Astrocyte (in vitro differentiated cells and primary cell): ENCODE data around the gene CWC27. TPM values are rescaled to one million over a fixed set of nuclear protein-coding genes. Genes with fewer than 3 reads are reported as not detected.
"Not testable (repeated sequence)": the region's sequence is repeated elsewhere in the genome, so short reads cannot be mapped to it uniquely, and the experiment has no call there.

Experiments used
- DNase-seq: peaks from one replicate; pipeline ENCODE4 v3.0.0-alpha.2; 2010; ENCODE audit warnings: low read depth
- FAIRE-seq: peaks from 2 replicates; lab custom pipeline; 2011; peaks lifted over from hg19 to GRCh38; lab: Jason Lieb, UNC
- H2AFZ ChIP-seq: 2 replicates; pipeline ENCODE4 v1.6.0; 2012; ENCODE audit warnings: low read depth, low read length, inconsistent platforms
- H3K27ac ChIP-seq: 2 replicates; pipeline ENCODE4 v1.5.1; 2011; ENCODE audit warnings: low read depth, low read length, inconsistent platforms
- H3K27me3 ChIP-seq: 2 replicates; pipeline ENCODE4 v1.6.0; 2011; ENCODE audit warnings: low read length, inconsistent platforms; ENCODE audit not compliant: insufficient read depth
- H3K36me3 ChIP-seq: 2 replicates; pipeline ENCODE4 v1.5.1; 2011; ENCODE audit warnings: low read length, inconsistent platforms; ENCODE audit not compliant: insufficient read depth
- H3K4me1 ChIP-seq: 2 replicates; pipeline ENCODE4 v1.5.1; 2011; ENCODE audit warnings: low read length, inconsistent platforms; ENCODE audit not compliant: insufficient read depth
- H3K4me2 ChIP-seq: 2 replicates; pipeline ENCODE4 v1.6.0; 2012; ENCODE audit warnings: low read length, inconsistent platforms
- H3K4me3 ChIP-seq: 2 replicates; pipeline ENCODE4 v1.5.1; 2011; ENCODE audit warnings: low read depth, mild to moderate bottlenecking, low read length, inconsistent platforms; ENCODE audit not compliant: insufficient read depth
- H3K79me2 ChIP-seq: 2 replicates; pipeline ENCODE4 v1.6.0; 2012; ENCODE audit warnings: mild to moderate bottlenecking, low read length, inconsistent platforms; ENCODE audit not compliant: insufficient read depth
- H3K9ac ChIP-seq: 2 replicates; pipeline ENCODE4 v1.6.0; 2012; ENCODE audit warnings: mild to moderate bottlenecking, low read length, inconsistent platforms
- H3K9me3 ChIP-seq: 2 replicates; pipeline ENCODE4 v1.5.1; 2012; ENCODE audit warnings: low read depth, mild to moderate bottlenecking, low read length, inconsistent platforms; ENCODE audit not compliant: insufficient read depth
- H4K20me1 ChIP-seq: 2 replicates; pipeline ENCODE4 v1.6.0; 2012; ENCODE audit warnings: low read length, inconsistent platforms; ENCODE audit not compliant: insufficient read depth
- H3K27ac Mint-ChIP-seq: one replicate; pipeline ENCODE4 v1.8.0; 2021; ENCODE audit warnings: mild to moderate bottlenecking, mixed read lengths; ENCODE audit not compliant: unreplicated experiment
- H3K27me3 Mint-ChIP-seq: one replicate; pipeline ENCODE4 v1.8.0; 2021; ENCODE audit warnings: low read depth, mixed read lengths; ENCODE audit not compliant: unreplicated experiment
- H3K36me3 Mint-ChIP-seq: one replicate; pipeline ENCODE4 v1.8.0; 2021; ENCODE audit warnings: low read depth, mixed read lengths; ENCODE audit not compliant: unreplicated experiment
- H3K4me1 Mint-ChIP-seq: one replicate; pipeline ENCODE4 v1.8.0; 2021; ENCODE audit warnings: low read depth, mixed read lengths; ENCODE audit not compliant: unreplicated experiment
- H3K4me3 Mint-ChIP-seq: one replicate; pipeline ENCODE4 v1.8.0; 2021; ENCODE audit warnings: mild to moderate bottlenecking, moderate library complexity, mixed read lengths; ENCODE audit not compliant: unreplicated experiment
- H3K9me3 Mint-ChIP-seq: one replicate; pipeline ENCODE4 v1.8.0; 2021; ENCODE audit warnings: mild to moderate bottlenecking, mixed read lengths; ENCODE audit not compliant: unreplicated experiment
- CTCF ChIP-seq: IDR thresholded peaks from 2 replicates; pipeline ENCODE4 v1.5.1; 2011; ENCODE audit warnings: low read depth, mild to moderate bottlenecking, inconsistent platforms, low read length, moderate library complexity; ENCODE audit not compliant: insufficient read depth
- EZH2 ChIP-seq: IDR thresholded peaks from 2 replicates; pipeline ENCODE4 v1.6.1; 2012; ENCODE audit warnings: mild to moderate bottlenecking, low read length, inconsistent platforms; ENCODE audit not compliant: insufficient read depth
- total RNA-seq: library from RNA; stranded (reverse); gene quantifications from 2 replicates; pipeline ENCODE4 v1.2.1, GENCODE V29; 2021

The CWC27 gene
- total RNA-seq, 1 donor from 2014 or later: 25.7 TPM

- no peaks in the 10 kb centered on the region for H3K27me3 Mint-ChIP-seq
- no peak overlapping the region for H3K4me3 Mint-ChIP-seq
- no peak for TF ChIP-seq EZH2
- no peak for TF ChIP-seq CTCF
- Histone ChIP-seq H3K79me2 (no peaks in the 10 kb centered on the region), H3K4me1 (no peaks in the 10 kb centered on the region), H3K4me2 (no peak overlapping the region), H3K4me3 (no peak overlapping the region), H3K27me3 (no peaks in the 10 kb centered on the region), H3K9ac (no peak overlapping the region), H3K27ac (no peak overlapping the region), H2AFZ (no peak overlapping the region), H4K20me1 (no peaks in the 10 kb centered on the region), H3K36me3 (no peaks in the 10 kb centered on the region), H3K9me3 (no peaks in the 10 kb centered on the region)
- DNase-seq (no peak), FAIRE-seq (no peak)
- peaks cover 12% of the 10 kb centered on the region for H3K36me3 Mint-ChIP-seq
- H3K4me1 Mint-ChIP-seq: peaks cover 4% of the 10 kb centered on the region
- peaks cover 8% of the 10 kb centered on the region for H3K9me3 Mint-ChIP-seq
- H3K27ac Mint-ChIP-seq: no peak overlapping the region
Observed at GRCh38 chr5:64929833-64930232, 161.1 kb downstream of the CWC27 start.

- no peak overlapping the region for H3K27ac ChIP-seq
- no peaks in the 10 kb centered on the region for H4K20me1 ChIP-seq
- no peaks in the 10 kb centered on the region for H3K36me3 ChIP-seq
- H3K4me1 ChIP-seq: no peaks in the 10 kb centered on the region
- H3K27me3 ChIP-seq: no peaks in the 10 kb centered on the region
- TF ChIP-seq EZH2 (no peak), CTCF (no peak)
- no peaks in the 10 kb centered on the region for H3K79me2 ChIP-seq
- Mint-ChIP-seq H3K27me3 (no peaks in the 10 kb centered on the region), H3K9me3 (peaks cover 12% of the 10 kb centered on the region), H3K4me3 (no peak overlapping the region), H3K36me3 (peaks cover 14% of the 10 kb centered on the region), H3K27ac (no peak overlapping the region), H3K4me1 (no peaks in the 10 kb centered on the region)
- no peak overlapping the region for H2AFZ ChIP-seq
- FAIRE-seq: no peak
- H3K9ac ChIP-seq: no peak overlapping the region
- H3K9me3 ChIP-seq: no peaks in the 10 kb centered on the region
- H3K4me2 ChIP-seq: no peak overlapping the region
- no peak for DNase-seq
- no peak overlapping the region for H3K4me3 ChIP-seq
Observed at GRCh38 chr5:64930672-64931318, 162.1 kb downstream of the CWC27 start.

DNA sequence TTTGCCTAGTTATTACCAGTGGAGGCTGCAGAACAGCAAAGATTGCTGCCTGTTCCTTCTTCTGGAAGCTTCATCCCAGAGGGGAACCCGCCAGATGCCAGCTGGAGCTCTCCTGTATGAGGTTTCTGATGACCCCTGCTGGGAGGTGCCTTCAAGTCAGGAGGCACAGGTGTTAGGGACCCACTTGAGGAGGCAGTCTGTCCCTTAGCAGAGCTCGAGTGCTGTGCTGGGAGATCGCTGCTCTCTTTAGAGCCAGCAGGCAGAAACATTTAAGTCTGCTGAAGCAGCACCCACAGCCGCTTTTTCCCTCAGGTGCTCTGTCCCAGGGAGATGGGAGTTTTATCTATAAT, 170.7 kb downstream of the CWC27 start:
- H3K4me2 ChIP-seq, H3K9ac ChIP-seq, H3K79me2 ChIP-seq, H2AFZ ChIP-seq, H3K27ac Mint-ChIP-seq, H3K36me3 ChIP-seq, H3K27me3 ChIP-seq, H3K4me1 Mint-ChIP-seq, H3K9me3 ChIP-seq, H4K20me1 ChIP-seq, DNase-seq, H3K27me3 Mint-ChIP-seq, H3K4me3 ChIP-seq, FAIRE-seq, H3K27ac ChIP-seq, H3K4me1 ChIP-seq, H3K4me3 Mint-ChIP-seq: not testable (repeated sequence)
- Mint-ChIP-seq H3K9me3 (peaks cover 17% of the 10 kb centered on the region), H3K36me3 (peaks cover 14% of the 10 kb centered on the region)
